GM10847 (cell line): ENCODE measurements around the gene SDR42E1.

Experiments used
- POLR2A ChIP-seq: IDR thresholded peaks from 2 replicates; pipeline ENCODE4 v1.6.1; 2011; ENCODE audit not compliant: insufficient read length; ENCODE audit errors: extremely low read depth

Gene SDR42E1

DNA sequence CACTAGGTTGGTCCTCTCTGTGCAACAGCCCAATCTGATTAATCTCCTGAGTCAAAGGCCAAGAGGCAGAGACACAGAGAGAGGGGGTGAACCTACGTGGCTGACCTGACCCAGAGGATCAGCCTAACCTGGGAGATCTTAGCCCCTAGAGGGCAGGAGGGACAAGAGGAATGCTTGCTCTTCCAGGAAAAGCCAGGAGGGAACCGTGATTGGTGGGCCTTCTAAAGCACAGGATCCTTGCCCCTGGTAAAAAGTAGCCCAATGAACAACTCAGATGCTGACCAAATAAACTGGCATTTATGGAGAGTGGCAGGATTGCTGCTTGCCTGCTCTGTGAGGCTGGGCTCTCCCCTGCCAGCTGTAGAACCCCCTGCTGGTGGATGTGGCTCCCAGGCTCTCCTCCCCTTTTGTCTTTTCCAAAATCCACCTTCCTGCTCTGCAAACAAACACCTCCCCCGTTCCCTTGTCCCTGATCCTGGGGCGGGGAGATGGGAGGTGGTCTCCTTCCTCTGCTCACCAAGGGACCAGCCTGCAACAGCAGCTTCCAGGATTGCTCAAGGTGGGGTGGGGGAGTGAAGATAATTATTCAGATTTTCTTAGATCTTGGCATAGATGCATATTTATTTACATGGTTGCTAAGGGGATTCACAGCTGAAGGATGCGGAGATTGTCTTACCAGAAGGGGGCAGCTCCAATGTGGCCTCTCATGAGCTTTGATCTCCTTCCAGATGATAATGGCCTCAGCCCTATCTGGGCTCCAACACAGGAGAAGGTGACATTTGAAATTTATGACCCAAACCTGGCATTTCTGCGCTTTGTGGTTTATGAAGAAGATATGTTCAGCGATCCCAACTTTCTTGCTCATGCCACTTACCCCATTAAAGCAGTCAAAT is 71.9 kb downstream of the SDR42E1 start:
- no peak for TF ChIP-seq POLR2A
